ENCODE results near the gene PTK7.

The PTK7 gene

DNA sequence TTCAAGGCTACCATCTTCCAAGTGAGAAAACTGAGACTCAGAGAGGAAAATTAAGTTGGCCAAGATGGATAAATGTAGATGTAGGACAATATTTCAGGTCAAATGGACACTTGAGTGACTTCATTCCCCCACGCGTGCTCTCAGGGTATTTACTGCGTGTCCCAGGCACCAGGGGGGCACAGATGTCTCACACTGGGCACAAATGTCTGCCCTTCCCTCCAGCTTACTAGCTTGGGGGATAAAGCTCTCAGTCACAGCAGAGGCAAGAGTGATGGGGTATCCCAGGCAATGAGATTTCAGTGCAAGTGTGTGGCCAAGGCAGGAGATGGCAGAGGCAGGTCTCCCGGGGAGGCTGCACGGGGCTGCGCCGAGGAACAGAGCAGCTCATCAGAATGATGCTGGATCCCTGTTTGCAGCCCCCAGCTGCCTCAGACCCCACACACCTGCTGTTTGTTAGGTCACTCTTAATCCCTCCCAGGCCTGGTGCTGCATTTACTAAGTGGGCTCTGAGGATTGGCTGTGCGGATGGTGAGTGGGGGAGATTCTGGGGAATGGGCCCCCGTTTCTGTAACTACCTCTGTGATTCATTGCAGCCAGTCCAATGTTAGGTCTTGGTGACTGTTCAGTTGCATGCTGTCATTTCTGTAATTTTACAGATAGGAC, 44.1 kb downstream of the PTK7 start:
- no peak for DNase-seq (ENCODE audit: low read depth)
- TF ChIP-seq, protein P1, sequence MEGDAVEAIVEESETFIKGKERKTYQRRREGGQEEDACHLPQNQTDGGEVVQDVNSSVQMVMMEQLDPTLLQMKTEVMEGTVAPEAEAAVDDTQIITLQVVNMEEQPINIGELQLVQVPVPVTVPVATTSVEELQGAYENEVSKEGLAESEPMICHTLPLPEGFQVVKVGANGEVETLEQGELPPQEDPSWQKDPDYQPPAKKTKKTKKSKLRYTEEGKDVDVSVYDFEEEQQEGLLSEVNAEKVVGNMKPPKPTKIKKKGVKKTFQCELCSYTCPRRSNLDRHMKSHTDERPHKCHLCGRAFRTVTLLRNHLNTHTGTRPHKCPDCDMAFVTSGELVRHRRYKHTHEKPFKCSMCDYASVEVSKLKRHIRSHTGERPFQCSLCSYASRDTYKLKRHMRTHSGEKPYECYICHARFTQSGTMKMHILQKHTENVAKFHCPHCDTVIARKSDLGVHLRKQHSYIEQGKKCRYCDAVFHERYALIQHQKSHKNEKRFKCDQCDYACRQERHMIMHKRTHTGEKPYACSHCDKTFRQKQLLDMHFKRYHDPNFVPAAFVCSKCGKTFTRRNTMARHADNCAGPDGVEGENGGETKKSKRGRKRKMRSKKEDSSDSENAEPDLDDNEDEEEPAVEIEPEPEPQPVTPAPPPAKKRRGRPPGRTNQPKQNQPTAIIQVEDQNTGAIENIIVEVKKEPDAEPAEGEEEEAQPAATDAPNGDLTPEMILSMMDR (IDR thresholded peaks at IDR 0.05; ENCODE audit: low read depth, low read length, missing control alignments), result no peak
- no peak overlapping the region for H3K4me3 ChIP-seq (ENCODE audit: low read depth, low read length)

DNA sequence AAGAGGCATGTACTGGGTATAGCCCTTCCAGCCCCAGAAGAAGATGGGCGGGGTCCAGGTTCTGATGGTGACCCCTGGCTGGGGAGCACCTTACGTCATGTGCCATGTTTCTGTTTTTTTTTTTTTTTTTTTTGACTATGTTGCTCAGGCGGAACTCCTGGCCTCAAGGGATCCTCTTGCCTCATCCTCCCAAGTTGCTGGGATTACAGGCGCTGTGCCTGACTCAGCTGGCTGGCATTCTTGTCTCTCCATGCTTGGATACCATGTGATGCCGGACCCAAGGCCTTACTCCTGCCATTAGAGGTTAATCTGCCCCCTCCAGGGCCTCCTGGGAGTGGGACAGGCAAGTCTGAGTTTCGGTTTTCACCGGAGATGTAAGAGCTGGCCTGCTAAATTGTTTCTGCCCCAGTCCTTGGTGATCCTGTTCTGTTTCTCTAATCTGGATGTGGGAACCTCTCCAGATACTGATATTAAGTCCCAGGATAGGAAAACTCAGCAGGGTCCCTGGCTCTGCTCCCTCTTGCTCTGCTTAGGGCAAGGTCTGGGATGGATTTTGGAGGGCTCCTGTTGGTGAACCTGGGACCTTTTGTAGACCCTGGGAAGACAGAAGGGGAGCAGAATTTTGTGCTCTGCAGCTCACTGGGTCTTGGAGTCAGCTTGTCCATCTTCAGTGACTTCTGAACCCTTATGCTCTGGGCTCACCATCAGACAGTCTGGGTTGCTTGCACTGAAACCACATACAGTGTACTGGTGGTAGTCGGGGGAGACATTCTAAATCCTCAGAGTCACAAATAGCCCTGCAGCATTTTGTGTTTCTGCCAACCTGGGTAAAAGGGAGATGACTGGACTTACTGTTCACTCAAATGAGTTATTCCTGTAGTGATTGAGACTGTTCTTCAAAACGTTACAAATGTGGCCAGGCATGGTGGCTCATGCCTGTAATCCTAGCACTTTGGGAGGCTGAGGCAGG, 45.1 kb downstream of the PTK7 start:
- no peak for DNase-seq (ENCODE audit: low read depth)

DNA sequence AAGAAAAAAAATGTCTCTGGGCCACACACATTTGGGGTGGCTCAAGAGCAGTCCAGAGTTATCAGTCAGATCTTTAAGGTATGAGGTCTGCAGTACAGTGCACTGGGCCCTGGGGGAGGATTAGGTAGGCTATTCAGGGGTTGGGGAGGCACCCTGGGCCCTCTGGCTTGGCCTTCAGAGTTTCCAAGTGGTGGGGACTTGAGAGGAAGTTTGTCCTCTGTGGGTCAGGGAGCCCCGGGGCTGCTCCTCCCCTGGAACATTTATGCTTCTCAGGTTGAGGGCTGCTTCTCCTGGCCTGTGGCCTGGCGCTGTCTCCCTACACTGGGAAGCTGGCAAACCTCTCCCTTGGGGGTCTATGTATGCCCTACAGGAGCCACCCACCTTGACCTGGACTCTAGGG, 46.0 kb downstream of the PTK7 start:
- TF ChIP-seq, protein P1 (IDR thresholded peaks at IDR 0.05; ENCODE audit: low read depth, low read length, missing control alignments), result no peak
- no peak for DNase-seq (ENCODE audit: low read depth)
- no peak overlapping the region for H3K4me3 ChIP-seq (ENCODE audit: low read depth, low read length)

More for the DNA sequence above, 45.1 kb downstream of the PTK7 start:
- no peak overlapping the region for H3K4me3 ChIP-seq (ENCODE audit: low read depth, low read length)
- TF ChIP-seq, protein P1 (IDR thresholded peaks at IDR 0.05; ENCODE audit: low read depth, low read length, missing control alignments), result no peak

DNA sequence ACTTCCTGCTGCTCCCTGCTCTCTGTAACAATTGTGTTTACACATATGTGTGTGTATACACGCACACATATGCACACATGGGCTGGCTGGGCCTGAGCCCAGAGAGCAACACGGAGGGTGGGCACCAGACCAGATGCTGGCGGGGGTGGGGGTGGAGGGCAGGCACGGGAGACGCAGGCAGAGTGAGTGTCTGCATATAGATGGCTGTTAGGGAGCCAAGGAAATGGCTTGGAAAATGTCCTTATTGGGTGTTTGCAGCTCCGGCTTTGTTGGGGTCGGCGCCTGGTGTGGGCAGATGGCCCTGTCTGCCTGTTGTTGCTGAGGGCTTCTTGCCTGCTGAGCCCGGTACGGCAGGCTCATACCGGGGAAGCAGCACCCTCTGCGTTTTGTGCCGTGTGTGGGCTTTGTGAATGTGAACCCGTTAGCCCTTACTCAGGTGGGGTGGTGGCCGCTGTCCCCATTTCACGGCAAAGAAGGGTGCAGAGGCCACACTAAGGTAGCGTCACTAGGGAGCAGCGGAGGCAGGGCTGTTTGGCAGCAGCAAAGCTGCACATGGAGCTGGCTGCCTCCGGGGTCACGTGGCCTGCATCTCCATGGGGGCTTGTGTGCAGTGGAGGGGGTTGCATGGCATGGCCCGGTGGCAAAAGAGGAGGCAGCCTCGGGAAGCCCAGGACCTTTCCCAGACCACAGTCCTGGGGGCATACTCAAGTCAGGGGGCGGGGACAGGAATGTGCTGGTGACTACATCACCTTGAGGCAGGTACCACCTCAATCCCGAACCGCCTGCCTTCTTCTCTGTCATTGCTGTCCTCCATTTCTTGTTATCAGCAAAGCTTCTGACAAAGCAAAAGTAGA, 47.6 kb downstream of the PTK7 start:
- no peak overlapping the region for H3K4me3 ChIP-seq (ENCODE audit: low read depth, low read length)
- DNase-seq (ENCODE audit: low read depth), result no peak
- TF ChIP-seq, protein P1 (IDR thresholded peaks at IDR 0.05; ENCODE audit: low read depth, low read length, missing control alignments), result no peak

DNA sequence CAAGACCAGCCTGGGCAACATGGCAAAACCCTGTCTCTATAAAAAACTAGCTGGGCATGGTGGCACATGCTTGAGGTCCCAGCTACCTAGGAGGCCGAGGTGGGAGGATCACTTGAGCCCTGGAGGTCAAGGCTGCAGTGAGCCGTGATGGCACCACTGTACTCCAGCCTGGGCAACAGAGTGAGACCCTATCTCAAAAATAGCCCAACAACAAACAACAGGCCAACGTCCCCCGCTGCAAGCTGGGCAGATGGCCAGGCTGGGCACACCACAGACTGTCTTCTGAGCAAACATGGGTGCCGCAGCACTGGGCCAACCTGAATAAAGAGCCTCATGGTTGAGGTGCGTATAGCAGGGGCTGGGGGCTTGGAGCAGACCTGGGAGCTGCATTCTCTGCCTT, 48.4 kb downstream of the PTK7 start:
- no peak for DNase-seq (ENCODE audit: low read depth)
- TF ChIP-seq, protein P1 (IDR thresholded peaks at IDR 0.05; ENCODE audit: low read depth, low read length, missing control alignments), result no peak
- H3K4me3 ChIP-seq (ENCODE audit: low read depth, low read length), result no peak overlapping the region

DNA sequence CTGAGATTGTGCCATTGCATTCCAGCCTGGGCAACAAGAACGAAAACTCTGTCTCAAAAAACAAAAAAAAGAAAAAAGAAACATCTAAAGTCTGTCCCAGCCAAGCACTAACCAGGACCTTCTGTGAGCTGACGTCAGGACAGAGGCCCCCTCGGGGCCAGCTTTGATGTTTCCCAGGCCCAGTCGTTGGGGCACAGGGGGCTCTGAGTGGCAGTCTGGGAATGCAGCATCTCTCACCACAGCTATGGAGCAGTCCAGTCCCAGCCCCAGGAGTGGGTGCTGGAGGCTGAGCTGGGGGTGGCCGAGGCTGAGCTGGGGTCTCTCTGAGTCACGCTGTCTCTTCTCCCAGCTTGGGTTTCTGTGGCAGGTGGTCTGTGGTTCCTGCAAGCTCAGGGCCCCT, 49.0 kb downstream of the PTK7 start:
- H3K4me3 ChIP-seq (ENCODE audit: low read depth, low read length), result no peak overlapping the region
- no peak for DNase-seq (ENCODE audit: low read depth)
- TF ChIP-seq, protein P1 (IDR thresholded peaks at IDR 0.05; ENCODE audit: low read depth, low read length, missing control alignments), result no peak

All from GM12864 (cell line).